Neuronal stem cell (in vitro differentiated cells): ENCODE results near the gene TBC1D25.

Source experiments
- DNase-seq: peaks from one replicate; pipeline ENCODE4 v3.0.0-alpha.2; 2013; ENCODE audit warnings: low spot score
- H2AFZ ChIP-seq: one replicate; pipeline ENCODE4 v1.6.1; 2013; ENCODE audit warnings: mild to moderate bottlenecking, low read length, inconsistent platforms
- H2AK5ac ChIP-seq: 2 replicates; pipeline ENCODE4 v1.6.1; 2013; ENCODE audit warnings: low read depth, mild to moderate bottlenecking, inconsistent platforms, low read length, moderate library complexity, mixed read lengths
- H2BK120ac ChIP-seq: 2 replicates; pipeline ENCODE4 v1.6.1; 2013; ENCODE audit warnings: low read depth, mild to moderate bottlenecking, inconsistent platforms, low read length, moderate library complexity, mixed read lengths
- H2BK12ac ChIP-seq: one replicate; pipeline ENCODE4 v1.6.1; 2013; ENCODE audit warnings: low read length, inconsistent platforms
- H2BK15ac ChIP-seq: 2 replicates; pipeline ENCODE4 v1.6.1; 2013; ENCODE audit warnings: mild to moderate bottlenecking, low read length, inconsistent platforms, mixed read lengths
- H2BK5ac ChIP-seq: one replicate; pipeline ENCODE4 v1.6.1; 2013; ENCODE audit warnings: inconsistent platforms, mild to moderate bottlenecking, low read length, moderate library complexity
- H3K14ac ChIP-seq: one replicate; pipeline ENCODE4 v1.6.1; 2013; ENCODE audit warnings: low read length, inconsistent platforms
- H3K18ac ChIP-seq: 2 replicates; pipeline ENCODE4 v1.6.1; 2013; ENCODE audit warnings: low read length, inconsistent platforms
- H3K23ac ChIP-seq: 2 replicates; pipeline ENCODE4 v1.6.1; 2013; ENCODE audit warnings: low read depth, mild to moderate bottlenecking, mixed read lengths, low read length, inconsistent platforms; ENCODE audit not compliant: poor library complexity
- H3K27ac ChIP-seq: replicated peaks from 3 replicates; pipeline ENCODE4 v1.5.1; 2013; ENCODE audit warnings: low read length, inconsistent platforms
- H3K27me3 ChIP-seq, 3 experiments: 2 replicates each; pipeline ENCODE4 v1.6.1; 2013; ENCODE audit warnings: low read length in 3 of 3, mild to moderate bottlenecking in 2 of 3, inconsistent platforms in 1 of 3, low read depth in 1 of 3, mixed read lengths in 1 of 3, moderate library complexity in 1 of 3; ENCODE audit not compliant: control insufficient read depth in 3 of 3, insufficient read depth in 3 of 3
- H3K36me3 ChIP-seq, 2 donors: replicated peaks in 1 of 2; 2 replicates each; pipeline ENCODE4 v1.6.1; 2013; ENCODE audit warnings: low read length in 2 of 2; ENCODE audit not compliant: control insufficient read depth in 2 of 2, insufficient read depth in 2 of 2
- H3K4ac ChIP-seq: 2 replicates; pipeline ENCODE4 v1.6.1; 2013; ENCODE audit warnings: inconsistent platforms, mild to moderate bottlenecking, low read length, moderate library complexity
- H3K4me1 ChIP-seq, 2 donors: 1 replicate in 1 of 2; 2 replicates in 1 of 2; pipeline ENCODE4 v1.6.1; 2013; ENCODE audit warnings: low read length in 2 of 2, low read depth in 1 of 2; ENCODE audit not compliant: control insufficient read depth in 2 of 2, insufficient read depth in 1 of 2
- H3K4me2 ChIP-seq: one replicate; pipeline ENCODE4 v1.6.1; 2013; ENCODE audit warnings: mild to moderate bottlenecking, low read length, inconsistent platforms; ENCODE audit not compliant: insufficient read depth, poor library complexity, severe bottlenecking
- H3K4me3 ChIP-seq, 2 donors: 2 replicates each; pipeline ENCODE4 v1.5.1; 2013; ENCODE audit warnings: low read length in 2 of 2, mild to moderate bottlenecking in 2 of 2, inconsistent platforms in 1 of 2, moderate library complexity in 1 of 2
- H3K79me1 ChIP-seq: one replicate; pipeline ENCODE4 v1.6.1; 2013; ENCODE audit warnings: low read depth, mild to moderate bottlenecking, inconsistent platforms, low read length, moderate library complexity
- H3K9ac ChIP-seq: one replicate; pipeline ENCODE4 v1.6.1; 2013; ENCODE audit warnings: mild to moderate bottlenecking, low read depth, low read length, inconsistent platforms; ENCODE audit not compliant: poor library complexity
- H3K9me3 ChIP-seq, 2 donors: replicated peaks in 1 of 2; 2 replicates each; pipeline versions ENCODE3 to v1.6.1; 2013; ENCODE audit warnings: low read length in 2 of 2, mild to moderate bottlenecking in 2 of 2, inconsistent platforms in 1 of 2, low read depth in 1 of 2, mixed read lengths in 1 of 2, moderate library complexity in 1 of 2; ENCODE audit not compliant: control insufficient read depth in 2 of 2, insufficient read depth in 1 of 2
- H4K8ac ChIP-seq: one replicate; pipeline ENCODE4 v1.6.1; 2013; ENCODE audit warnings: low read depth, mild to moderate bottlenecking, inconsistent platforms, low read length, moderate library complexity
- H4K91ac ChIP-seq: one replicate; pipeline ENCODE4 v1.6.1; 2013; ENCODE audit warnings: low read length, low read depth, mild to moderate bottlenecking, inconsistent platforms; ENCODE audit not compliant: poor library complexity
- WGBS, 2 donors: extraction: QIAGEN DNeasy Blood & Tissue Kit; methylation state at CpG; one replicate each; pipeline ENCODE4 v1.1.7; 2013; ENCODE audit warnings: missing lambda C conversion rate in 2 of 2, mixed read lengths in 1 of 2; ENCODE audit not compliant: insufficient read length in 2 of 2, insufficient replicate concordance in 1 of 2; ENCODE audit errors: extremely low coverage in 2 of 2; 5-methylcytosine and 5-hydroxymethylcytosine counted together

TBC1D25 gene

DNA sequence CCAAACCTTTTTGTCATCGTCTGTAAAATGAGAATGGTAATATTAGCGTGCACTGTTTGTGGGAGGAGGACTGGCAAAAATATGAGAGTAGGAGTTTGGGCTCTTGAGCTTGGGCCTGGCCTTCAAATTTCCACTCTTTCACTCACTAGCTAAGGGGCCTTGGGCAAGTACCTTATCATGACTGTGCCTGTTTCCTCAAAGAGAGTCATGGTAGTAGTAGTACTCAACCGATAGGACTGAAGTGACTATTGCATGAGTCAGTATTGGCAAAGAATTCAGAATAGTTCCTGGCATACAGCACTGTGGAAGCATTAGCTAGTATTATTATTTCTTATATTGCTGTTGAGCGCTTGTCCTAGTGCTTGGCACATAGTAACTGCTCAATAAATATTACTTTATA lies 18.8 kb downstream of the TBC1D25 start:
- no peak for DNase-seq
- no peaks in the 10 kb centered on the region for H3K9me3 ChIP-seq
- no peaks in the 10 kb centered on the region for H3K4me1 ChIP-seq
- no peak overlapping the region for H3K4ac ChIP-seq
- no peak overlapping the region for H2BK15ac ChIP-seq
- no peak overlapping the region for H3K4me2 ChIP-seq
- WGBS, 2 donors, result no CpG with 5 or more reads among the region's 4 CpGs
- H3K27me3 ChIP-seq, result no peaks in the 10 kb centered on the region
- no peak overlapping the region for H3K14ac ChIP-seq
- H4K91ac ChIP-seq, result no peak overlapping the region
- no peak overlapping the region for H3K4me3 ChIP-seq
- H2BK12ac ChIP-seq, result no peak overlapping the region
- H3K79me1 ChIP-seq, result no peaks in the 10 kb centered on the region
- H3K27ac ChIP-seq, result no peak overlapping the region
- no peak overlapping the region for H4K8ac ChIP-seq
- no peak overlapping the region for H2AFZ ChIP-seq
- H2BK120ac ChIP-seq, result no peak overlapping the region
- H3K36me3 ChIP-seq, result peaks cover 14 to 29% of the 10 kb centered on the region in 2 donors
- no peak overlapping the region for H2BK5ac ChIP-seq
- H2AK5ac ChIP-seq, result no peak overlapping the region
- no peak overlapping the region for H3K18ac ChIP-seq
- H3K23ac ChIP-seq, result no peak overlapping the region
- H3K9ac ChIP-seq, result no peak overlapping the region

- H3K36me3 ChIP-seq, result peaks cover 16 to 29% of the 10 kb centered on the region in 2 donors
- no peak overlapping the region for H2AK5ac ChIP-seq
- no peaks in the 10 kb centered on the region for H3K9me3 ChIP-seq
- H2BK5ac ChIP-seq, result no peak overlapping the region
- no peak overlapping the region for H3K14ac ChIP-seq
- no peak overlapping the region for H3K27ac ChIP-seq
- no peak overlapping the region for H2BK15ac ChIP-seq
- H4K8ac ChIP-seq, result no peak overlapping the region
- WGBS, 2 donors, result no CpG with 5 or more reads among the region's 24 CpGs
- H3K23ac ChIP-seq, result no peak overlapping the region
- H3K4me1 ChIP-seq, result no peaks in the 10 kb centered on the region
- H4K91ac ChIP-seq, result no peak overlapping the region
- H3K4me3 ChIP-seq, result no peak overlapping the region
- no peak overlapping the region for H3K4me2 ChIP-seq
- H2AFZ ChIP-seq, result no peak overlapping the region
- no peak overlapping the region for H2BK120ac ChIP-seq
- H3K79me1 ChIP-seq, result no peaks in the 10 kb centered on the region
- no peak overlapping the region for H2BK12ac ChIP-seq
- H3K18ac ChIP-seq, result no peak overlapping the region
- H3K27me3 ChIP-seq, result no peaks in the 10 kb centered on the region
- no peak for DNase-seq
- H3K9ac ChIP-seq, result no peak overlapping the region
- H3K4ac ChIP-seq, result no peak overlapping the region
These were observed 20.1 kb downstream of the TBC1D25 start for GRCh38 chrX:48559636-48560035.

DNA sequence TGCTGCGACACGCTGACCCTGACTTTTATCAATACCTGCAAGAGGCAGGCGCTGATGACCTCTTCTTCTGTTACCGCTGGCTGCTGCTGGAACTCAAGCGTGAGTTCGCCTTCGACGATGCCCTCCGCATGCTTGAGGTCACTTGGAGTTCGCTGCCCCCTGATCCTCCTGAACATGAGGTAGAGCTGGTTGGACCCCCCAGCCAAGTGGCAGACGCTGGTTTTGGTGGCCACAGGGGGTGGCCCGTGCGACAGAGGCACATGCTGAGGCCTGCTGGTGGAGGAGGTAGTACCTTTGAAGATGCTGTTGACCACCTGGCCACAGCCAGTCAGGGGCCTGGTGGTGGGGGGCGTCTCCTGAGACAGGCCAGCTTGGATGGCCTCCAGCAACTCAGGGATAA lies 20.5 kb downstream of the TBC1D25 start:
- no peak overlapping the region for H3K9ac ChIP-seq
- no peaks in the 10 kb centered on the region for H3K27me3 ChIP-seq
- no peaks in the 10 kb centered on the region for H3K79me1 ChIP-seq
- no peak overlapping the region for H3K14ac ChIP-seq
- H3K23ac ChIP-seq, result no peak overlapping the region
- no peak overlapping the region for H3K27ac ChIP-seq
- DNase-seq, result no peak
- H3K4me2 ChIP-seq, result no peak overlapping the region
- H3K4me1 ChIP-seq, result no peaks in the 10 kb centered on the region
- H3K18ac ChIP-seq, result no peak overlapping the region
- H3K4ac ChIP-seq, result no peak overlapping the region
- no peak overlapping the region for H2BK5ac ChIP-seq
- WGBS, 2 donors, result no CpG with 5 or more reads among the region's 14 CpGs
- no peak overlapping the region for H4K8ac ChIP-seq
- H2BK120ac ChIP-seq, result no peak overlapping the region
- H3K4me3 ChIP-seq, result no peak overlapping the region
- H3K36me3 ChIP-seq, result peaks cover 16 to 29% of the 10 kb centered on the region in 2 donors
- no peaks in the 10 kb centered on the region for H3K9me3 ChIP-seq
- H2AFZ ChIP-seq, result no peak overlapping the region
- no peak overlapping the region for H2BK15ac ChIP-seq
- H2BK12ac ChIP-seq, result no peak overlapping the region
- H2AK5ac ChIP-seq, result no peak overlapping the region
- H4K91ac ChIP-seq, result no peak overlapping the region

- Histone ChIP-seq H2AK5ac (no peak overlapping the region), H3K14ac (no peak overlapping the region), H3K79me1 (no peaks in the 10 kb centered on the region), H2BK5ac (no peak overlapping the region), H3K27me3 (no peaks in the 10 kb centered on the region), H2BK15ac (no peak overlapping the region), H3K4ac (no peak overlapping the region), H3K23ac (no peak overlapping the region), H3K18ac (no peak overlapping the region), H3K4me1 (no peaks in the 10 kb centered on the region), H2BK120ac (no peak overlapping the region), H3K9ac (no peak overlapping the region), H3K9me3 (no peaks in the 10 kb centered on the region), H3K36me3 (peaks cover 16 to 29% of the 10 kb centered on the region in 2 donors), H4K91ac (no peak overlapping the region), H3K27ac (no peak overlapping the region), H3K4me3 (no peak overlapping the region), H3K4me2 (no peak overlapping the region), H2AFZ (no peak overlapping the region), H4K8ac (no peak overlapping the region), H2BK12ac (no peak overlapping the region)
- no peak for DNase-seq
- WGBS, 2 donors, result no CpG with 5 or more reads among the region's 12 CpGs
These were observed 21.2 kb downstream of the TBC1D25 start for GRCh38 chrX:48560681-48561080.
